Endodermal cell (in vitro differentiated cells): ENCODE measurements around the gene OTOP3. TPM values are rescaled to one million over a fixed set of nuclear protein-coding genes. Genes with fewer than 3 reads are reported as not detected.
A peak's percentile ranks its signal among the peaks of the same experiment; 100 is the strongest.

ENCODE experiments used
- DNase-seq: peaks from one replicate; pipeline ENCODE4 v3.0.0-alpha.2; 2017
- H3K27ac ChIP-seq: 2 replicates; pipeline ENCODE4 v1.5.1; 2013; ENCODE audit warnings: mild to moderate bottlenecking, low read depth, low read length, moderate library complexity
- H3K27me3 ChIP-seq: 2 replicates; pipeline ENCODE4 v1.6.1; 2013; ENCODE audit warnings: mild to moderate bottlenecking, low read length, moderate library complexity; ENCODE audit not compliant: insufficient read depth, control insufficient read depth, poor library complexity, severe bottlenecking
- H3K36me3 ChIP-seq: 2 replicates; pipeline ENCODE4 v1.7.0; 2013; ENCODE audit warnings: mild to moderate bottlenecking, low read length, moderate library complexity; ENCODE audit not compliant: control insufficient read depth, insufficient read depth
- H3K4me1 ChIP-seq: one replicate; pipeline ENCODE4 v1.7.0; 2013; ENCODE audit warnings: low read length; ENCODE audit not compliant: control insufficient read depth, insufficient read depth
- H3K4me3 ChIP-seq: 2 replicates; pipeline ENCODE4 v1.5.1; 2013; ENCODE audit warnings: mild to moderate bottlenecking, low read length, moderate library complexity
- H3K9ac ChIP-seq: 2 replicates; pipeline ENCODE4 v1.6.1; 2013; ENCODE audit warnings: mild to moderate bottlenecking, low read length, moderate library complexity; ENCODE audit not compliant: poor library complexity, severe bottlenecking; ENCODE audit errors: extremely low read depth
- H3K9me3 ChIP-seq: 2 replicates; pipeline ENCODE4 v1.6.1; 2013; ENCODE audit warnings: mild to moderate bottlenecking, low read length, moderate library complexity; ENCODE audit not compliant: control insufficient read depth
- H3K27ac Mint-ChIP-seq: 2 replicates; pipeline ENCODE4 v1.8.0; 2020; ENCODE audit warnings: mixed read lengths
- H3K27me3 Mint-ChIP-seq: 2 replicates; pipeline ENCODE4 v1.8.0; 2021; ENCODE audit warnings: mild to moderate bottlenecking, mixed read lengths; ENCODE audit not compliant: insufficient read depth
- H3K36me3 Mint-ChIP-seq: 2 replicates; pipeline ENCODE4 v1.8.0; 2020; ENCODE audit warnings: low read depth, mixed read lengths
- H3K4me1 Mint-ChIP-seq: 2 replicates; pipeline ENCODE4 v1.8.0; 2020; ENCODE audit warnings: mixed read lengths
- H3K4me3 Mint-ChIP-seq: 2 replicates; pipeline ENCODE4 v1.8.0; 2020; ENCODE audit warnings: mild to moderate bottlenecking, moderate library complexity, mixed read lengths
- H3K9me3 Mint-ChIP-seq: 2 replicates; pipeline ENCODE4 v1.8.0; 2020; ENCODE audit warnings: mild to moderate bottlenecking, mixed read lengths
- CTCF ChIP-seq: fragments of 200-600 bp; sonication (generic); conservative IDR thresholded peaks from 2 replicates; pipeline ENCODE4 v1.5.0; 2021; ENCODE audit warnings: antibody characterized with exemption, mild to moderate bottlenecking
- WGBS, 2 experiments: methylation state at CpG; one replicate each; pipeline versions ENCODE4 v1.1.5 to v1.1.7; 2013; ENCODE audit warnings: missing lambda C conversion rate in 2 of 2, mixed read lengths in 1 of 2; ENCODE audit not compliant: insufficient coverage in 1 of 2, insufficient read length in 1 of 2; 5-methylcytosine and 5-hydroxymethylcytosine counted together
- total RNA-seq, 2 donors: library from RNA; stranded (reverse); fragmentation: NEBNext Ultra II Directional in 1 of 2; extraction: Animal tissue kit (Norgen Biotek cat#: 25700) in 1 of 2; gene quantifications; 2 replicates in 1 of 2; 3 replicates in 1 of 2; pipeline ENCODE4 v1.2.1, GENCODE V29; 2021

Gene OTOP3
- total RNA-seq, 2 donors from 2014 or later: not detected

GRCh38 chr17:74957935-74958740 lies 22.4 kb downstream of the OTOP3 start:
- H3K9me3 Mint-ChIP-seq: no peaks in the 10 kb centered on the region
- no peaks in the 10 kb centered on the region for H3K9me3 ChIP-seq
- no peak overlapping the region for H3K4me3 ChIP-seq
- H3K36me3 ChIP-seq: no peaks in the 10 kb centered on the region
- peaks cover 1% of the 10 kb centered on the region for H3K4me1 Mint-ChIP-seq
- H3K4me1 ChIP-seq: no peaks in the 10 kb centered on the region
- peak; percentile 96 for TF ChIP-seq CTCF
- H3K4me3 Mint-ChIP-seq: no peak overlapping the region
- DNase-seq: peak; percentile 99
- 35 to 53% methylated on average over 15 to 33 of the region's 33 CpGs for WGBS, 2 experiments
- peaks cover 33% of the 10 kb centered on the region for H3K27me3 Mint-ChIP-seq
- no peak overlapping the region for H3K27ac Mint-ChIP-seq
- no peaks in the 10 kb centered on the region for H3K36me3 Mint-ChIP-seq
- no peak overlapping the region for H3K9ac ChIP-seq
- H3K27ac ChIP-seq: no peak overlapping the region
- peaks cover 26% of the 10 kb centered on the region for H3K27me3 ChIP-seq

- Histone ChIP-seq H3K9ac (no peak overlapping the region), H3K36me3 (no peaks in the 10 kb centered on the region), H3K9me3 (no peaks in the 10 kb centered on the region), H3K4me3 (no peak overlapping the region), H3K27ac (no peak overlapping the region), H3K4me1 (no peaks in the 10 kb centered on the region), H3K27me3 (peaks cover 26% of the 10 kb centered on the region)
- Mint-ChIP-seq H3K36me3 (no peaks in the 10 kb centered on the region), H3K4me3 (no peak overlapping the region), H3K9me3 (no peaks in the 10 kb centered on the region), H3K27me3 (peaks cover 29% of the 10 kb centered on the region), H3K4me1 (peaks cover 1% of the 10 kb centered on the region), H3K27ac (no peak overlapping the region)
- no peak for TF ChIP-seq CTCF
- 75 to 89% methylated on average over 5 to 14 of the region's 14 CpGs for WGBS, 2 experiments
- no peak for DNase-seq
Observed at GRCh38 chr17:74959826-74960515, 24.3 kb downstream of the OTOP3 start.

- TF ChIP-seq CTCF: peak; percentile 85
- Mint-ChIP-seq H3K36me3 (no peaks in the 10 kb centered on the region), H3K27ac (peak overlapping the region; percentile 15), H3K4me1 (peaks cover 1% of the 10 kb centered on the region), H3K9me3 (no peaks in the 10 kb centered on the region), H3K27me3 (peaks cover 26% of the 10 kb centered on the region), H3K4me3 (no peak overlapping the region)
- no peak overlapping the region for H3K9ac ChIP-seq
- H3K4me3 ChIP-seq: no peak overlapping the region
- H3K27me3 ChIP-seq: peaks cover 26% of the 10 kb centered on the region
- peak; percentile 96 for DNase-seq
- H3K27ac ChIP-seq: no peak overlapping the region
- 40% methylated on average over 19 of the region's 19 CpGs; no CpG with 5 or more reads in 1 of the 2 experiments for WGBS, 2 experiments
- no peaks in the 10 kb centered on the region for H3K9me3 ChIP-seq
- H3K36me3 ChIP-seq: no peaks in the 10 kb centered on the region
- no peaks in the 10 kb centered on the region for H3K4me1 ChIP-seq
Observed at GRCh38 chr17:74960570-74961342, 25.1 kb downstream of the OTOP3 start.
